HG03108 (cell line): ENCODE measurements around the gene ELMO1.

ENCODE experiments used
- ATAC-seq: cut with Tn5 transposase; IDR thresholded peaks from one replicate; pipeline ENCODE4 v1.9.1; 2021; ENCODE audit warnings: moderate library complexity; ENCODE audit not compliant: unreplicated experiment

ELMO1 gene, protein sequence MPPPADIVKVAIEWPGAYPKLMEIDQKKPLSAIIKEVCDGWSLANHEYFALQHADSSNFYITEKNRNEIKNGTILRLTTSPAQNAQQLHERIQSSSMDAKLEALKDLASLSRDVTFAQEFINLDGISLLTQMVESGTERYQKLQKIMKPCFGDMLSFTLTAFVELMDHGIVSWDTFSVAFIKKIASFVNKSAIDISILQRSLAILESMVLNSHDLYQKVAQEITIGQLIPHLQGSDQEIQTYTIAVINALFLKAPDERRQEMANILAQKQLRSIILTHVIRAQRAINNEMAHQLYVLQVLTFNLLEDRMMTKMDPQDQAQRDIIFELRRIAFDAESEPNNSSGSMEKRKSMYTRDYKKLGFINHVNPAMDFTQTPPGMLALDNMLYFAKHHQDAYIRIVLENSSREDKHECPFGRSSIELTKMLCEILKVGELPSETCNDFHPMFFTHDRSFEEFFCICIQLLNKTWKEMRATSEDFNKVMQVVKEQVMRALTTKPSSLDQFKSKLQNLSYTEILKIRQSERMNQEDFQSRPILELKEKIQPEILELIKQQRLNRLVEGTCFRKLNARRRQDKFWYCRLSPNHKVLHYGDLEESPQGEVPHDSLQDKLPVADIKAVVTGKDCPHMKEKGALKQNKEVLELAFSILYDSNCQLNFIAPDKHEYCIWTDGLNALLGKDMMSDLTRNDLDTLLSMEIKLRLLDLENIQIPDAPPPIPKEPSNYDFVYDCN

DNA sequence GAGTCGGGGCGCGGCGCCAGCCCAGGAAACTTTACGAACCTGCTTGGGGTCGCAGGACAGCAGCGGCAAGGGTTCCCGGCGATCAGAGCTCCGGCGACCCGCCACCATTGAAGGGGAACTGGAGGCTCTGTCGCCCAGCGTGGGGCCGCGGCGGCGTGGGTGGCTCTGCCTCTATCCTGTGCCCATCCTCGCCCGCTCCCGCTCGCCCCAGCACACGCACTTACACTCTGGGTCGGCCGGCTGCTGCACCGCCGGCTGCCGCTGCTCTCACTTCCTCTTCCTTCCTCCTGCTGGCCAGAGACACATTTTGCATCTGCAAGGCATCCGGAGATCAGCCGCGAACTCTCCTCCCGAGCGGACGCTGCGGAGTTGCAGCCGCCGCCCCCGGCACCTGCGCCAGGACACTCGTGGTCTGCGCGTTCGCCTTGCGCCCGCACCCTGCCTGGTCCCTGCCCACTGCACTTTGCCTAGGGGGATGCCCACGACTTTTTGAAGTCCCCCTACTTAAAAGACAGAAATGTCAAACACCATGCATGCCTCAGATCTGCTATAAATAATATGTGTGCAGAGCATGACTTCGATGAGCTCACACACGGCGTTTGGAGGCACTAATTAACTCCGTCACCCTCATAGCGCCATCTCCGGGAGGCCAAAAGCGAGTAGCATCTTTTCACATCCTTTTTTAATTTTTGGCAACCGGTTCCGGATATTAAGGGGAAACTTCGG, at the start of gene ELMO1:
Gene ELMO1, minus strand, starts transcription at position 229 of the 726 bp plus-strand sequence. CDS start 106,174 bp downstream, outside the sequence.
- ATAC-seq = peak; percentile 94

DNA sequence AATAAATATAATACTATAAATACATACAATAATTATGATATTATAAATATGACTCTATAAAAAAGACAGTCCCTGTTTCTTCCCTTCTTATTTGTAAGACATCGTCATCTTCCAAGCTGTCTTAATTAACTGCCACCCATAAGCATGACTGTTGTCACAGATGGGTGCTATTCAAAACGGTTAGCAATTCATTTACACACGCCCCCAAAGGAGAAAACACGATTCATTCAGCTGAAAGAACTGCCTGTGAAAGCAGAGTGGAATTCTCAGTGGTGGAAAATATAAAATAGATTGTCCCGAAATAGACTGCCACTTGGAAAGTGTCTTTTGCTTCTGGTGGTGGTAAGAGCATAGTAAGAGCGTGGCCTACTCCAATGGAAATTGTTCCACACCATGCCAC, 48.9 kb upstream of the ELMO1 start:
- ATAC-seq = no peak

DNA sequence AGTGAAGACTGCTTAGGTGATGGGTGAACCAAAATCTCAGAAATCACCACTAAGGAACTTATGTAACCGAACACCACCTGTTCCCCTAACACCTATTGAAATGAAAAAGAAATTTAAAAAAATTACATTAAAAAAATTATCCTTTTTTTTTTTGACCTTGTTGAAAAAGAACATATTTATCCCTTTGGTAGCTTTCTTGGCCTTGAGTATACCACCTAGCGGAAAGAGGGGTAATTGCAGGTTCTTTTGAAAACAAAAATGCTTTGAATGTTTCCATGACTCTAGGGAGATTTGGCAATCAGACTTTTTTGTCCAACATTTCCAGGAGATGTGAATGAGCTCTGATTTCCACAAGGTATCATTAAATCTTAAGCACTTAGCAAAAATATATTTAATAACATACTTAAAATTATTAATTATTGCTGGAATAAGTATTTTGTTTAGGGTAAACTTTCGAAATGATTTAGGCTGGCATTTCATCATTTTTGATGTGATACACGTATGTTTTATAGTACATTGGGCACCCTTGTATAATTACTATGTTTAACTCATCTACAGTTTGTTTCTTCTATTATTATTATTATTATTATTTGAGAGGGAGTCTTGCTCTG, 47.0 kb upstream of the ELMO1 start:
- no peak for ATAC-seq

DNA sequence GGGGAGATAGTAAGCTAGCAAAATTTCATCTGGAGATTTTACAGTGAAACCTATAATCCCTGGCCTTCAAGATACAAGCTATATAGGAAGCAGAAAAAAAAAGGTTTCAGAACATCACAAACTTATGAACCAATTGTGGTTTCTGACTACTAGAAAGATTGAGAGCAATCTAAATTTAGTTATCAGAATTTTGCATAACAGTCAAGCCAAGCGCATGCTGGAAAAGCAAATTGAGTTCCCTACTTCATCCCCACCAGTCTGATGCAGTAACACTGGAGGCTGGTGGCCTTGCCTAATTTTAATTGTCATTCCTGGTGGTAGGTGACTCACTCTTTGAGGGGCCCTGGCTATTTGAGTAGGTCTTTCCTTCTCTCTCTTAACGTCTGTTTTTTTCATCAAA, 46.3 kb upstream of the ELMO1 start:
- ATAC-seq = no peak

DNA sequence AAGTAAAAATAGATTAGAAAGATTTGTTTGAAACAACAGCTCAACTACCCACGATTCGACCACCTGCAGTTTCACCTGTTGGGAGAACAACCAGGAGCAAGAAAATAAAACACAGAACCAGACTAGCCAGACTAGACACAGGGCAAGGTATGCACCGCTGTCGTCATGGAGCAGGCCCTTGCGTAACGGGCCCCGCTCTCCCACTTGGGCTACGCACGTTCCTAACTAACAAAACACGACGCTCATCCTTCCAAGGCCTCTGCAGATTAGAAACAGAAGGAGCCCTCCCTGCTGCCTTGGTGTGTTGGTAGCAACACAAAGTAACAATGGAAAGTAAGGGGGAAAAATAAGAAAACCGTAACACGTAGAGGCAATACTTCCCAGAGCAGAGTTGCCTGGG, 45.1 kb upstream of the ELMO1 start:
- ATAC-seq = no peak

DNA sequence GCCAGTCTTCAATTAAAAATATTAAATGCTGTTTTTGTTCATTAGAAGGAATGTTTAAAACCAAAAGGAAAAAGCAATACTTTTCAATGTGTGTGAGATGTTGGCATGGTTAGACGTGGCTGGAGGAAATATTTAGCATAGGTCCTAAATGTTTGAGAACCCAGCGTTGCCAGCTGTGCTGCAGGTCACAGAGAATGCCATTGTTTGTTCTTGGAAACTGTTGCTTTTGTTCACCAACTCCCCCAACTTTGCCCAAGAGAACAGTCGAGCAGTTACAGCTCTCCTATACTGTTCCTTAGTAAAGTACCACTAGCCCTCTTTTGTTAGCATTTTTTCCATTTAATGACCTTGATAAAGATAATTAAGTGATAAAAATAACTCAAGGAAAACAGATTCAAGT, 44.5 kb upstream of the ELMO1 start:
- ATAC-seq = no peak

DNA sequence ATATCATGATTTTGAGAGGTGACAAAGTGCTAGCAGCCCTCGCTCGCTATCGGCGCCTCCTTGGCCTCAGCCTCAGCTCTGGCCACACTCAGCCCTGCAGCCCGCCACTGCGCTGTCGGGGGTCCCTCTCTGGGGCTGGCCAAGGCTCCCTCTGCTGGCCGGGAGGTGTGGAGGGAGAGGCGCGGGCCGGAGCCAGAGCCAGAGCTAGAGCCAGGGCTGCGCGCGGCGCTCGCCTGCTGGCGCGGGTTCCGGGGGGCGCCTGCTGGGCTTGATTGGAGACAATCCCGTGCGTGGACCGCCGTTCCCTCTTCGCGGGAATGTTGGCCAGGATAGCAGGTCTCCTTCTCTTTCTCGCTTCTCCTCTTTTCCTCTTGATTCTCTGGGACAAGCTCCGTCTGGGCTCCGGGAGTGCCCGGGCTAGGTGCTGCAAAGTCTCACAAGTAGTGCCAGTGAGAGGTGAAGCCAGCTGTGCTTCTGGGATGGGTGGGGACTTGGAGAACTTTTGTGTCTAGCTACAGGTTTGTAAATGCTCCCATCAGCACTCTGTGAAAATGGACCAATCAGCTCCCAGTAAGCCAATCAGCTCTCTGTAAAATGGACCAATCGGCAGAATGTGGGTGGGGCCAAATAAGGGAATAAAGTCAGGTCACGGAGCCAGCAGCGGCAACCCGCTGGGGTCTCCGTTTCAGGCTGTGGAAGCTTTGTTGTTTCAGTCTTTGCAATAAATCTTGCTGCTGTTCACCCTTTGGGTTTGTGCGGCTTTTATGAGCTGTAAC, 43.4 kb upstream of the ELMO1 start:
- ATAC-seq = no peak

DNA sequence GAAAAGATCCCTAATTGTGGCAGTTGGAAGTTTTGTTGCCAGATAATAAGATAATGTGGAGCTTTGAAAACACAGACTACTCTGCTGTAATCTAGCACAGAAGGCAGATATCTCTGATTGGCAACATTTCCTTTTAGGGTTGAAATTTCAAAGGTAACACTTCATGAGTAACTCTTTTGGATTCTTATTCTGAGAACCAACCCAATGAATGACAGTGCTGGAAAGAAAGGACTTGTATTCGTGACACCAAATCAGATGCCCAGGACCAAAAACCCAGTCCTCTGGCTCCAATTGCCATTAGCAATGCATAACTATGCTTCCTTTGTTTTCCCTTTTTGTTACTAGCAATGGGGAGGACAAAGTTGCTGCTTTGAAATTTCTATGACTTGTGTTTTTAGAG, 41.0 kb upstream of the ELMO1 start:
- no peak for ATAC-seq

DNA sequence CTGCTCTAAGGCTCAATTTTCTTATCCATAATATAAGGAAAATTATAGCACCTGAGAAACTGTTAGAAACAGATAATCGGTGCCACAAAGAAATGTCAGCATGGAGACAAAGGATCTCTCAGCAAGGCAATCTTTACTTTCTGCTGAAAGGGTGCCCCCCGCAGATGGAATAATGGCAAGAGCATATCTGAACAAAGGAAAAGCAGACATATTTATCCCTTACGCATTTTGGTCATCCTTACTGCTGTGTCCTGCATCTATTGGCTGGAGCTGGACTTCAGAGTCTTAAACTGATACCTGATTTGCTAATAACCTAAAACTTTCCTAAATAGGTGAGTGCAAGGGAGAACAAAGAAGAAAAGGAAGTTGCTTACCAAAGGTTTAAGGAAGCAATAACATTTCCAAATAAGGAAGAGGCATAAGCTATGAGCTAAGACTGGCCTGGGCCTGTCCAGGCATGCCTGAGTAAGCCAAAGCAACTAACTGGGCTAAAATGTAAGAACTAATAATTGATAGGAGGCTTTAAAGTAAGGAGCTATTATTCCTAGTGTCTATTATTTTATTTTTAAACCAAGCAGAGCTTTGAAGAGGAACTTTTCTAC, 39.6 kb upstream of the ELMO1 start:
- ATAC-seq = no peak

DNA sequence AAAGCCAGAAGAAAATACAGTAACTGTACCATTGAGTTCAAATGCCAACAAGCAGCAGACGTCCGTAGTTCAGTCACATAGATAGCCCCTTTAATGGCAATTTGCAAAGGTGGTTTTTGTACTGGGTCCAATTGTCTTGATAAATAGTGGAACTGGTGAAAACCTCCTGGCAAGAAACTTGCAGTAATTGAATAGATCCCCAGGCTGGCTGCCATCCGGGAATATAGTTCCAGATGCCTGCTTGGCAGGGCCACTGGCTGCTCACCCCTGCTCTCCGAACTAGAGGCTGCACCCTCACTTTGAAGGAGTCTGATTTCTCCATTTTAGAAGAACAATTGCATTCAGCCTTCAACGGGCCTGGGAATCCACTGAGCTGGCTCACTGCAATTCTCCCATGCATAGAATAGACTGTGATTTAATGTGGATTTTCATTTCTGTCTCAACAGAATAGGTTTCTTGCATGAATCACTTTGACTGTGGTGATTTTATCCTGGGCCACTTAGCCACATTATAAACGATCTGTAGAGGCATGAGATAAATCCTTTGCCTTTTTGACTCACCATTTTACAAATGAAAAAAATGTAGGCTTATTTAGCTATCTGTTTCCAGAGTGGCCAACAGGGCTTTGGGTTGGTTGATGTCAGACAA, 35.9 kb upstream of the ELMO1 start:
- no peak for ATAC-seq

DNA sequence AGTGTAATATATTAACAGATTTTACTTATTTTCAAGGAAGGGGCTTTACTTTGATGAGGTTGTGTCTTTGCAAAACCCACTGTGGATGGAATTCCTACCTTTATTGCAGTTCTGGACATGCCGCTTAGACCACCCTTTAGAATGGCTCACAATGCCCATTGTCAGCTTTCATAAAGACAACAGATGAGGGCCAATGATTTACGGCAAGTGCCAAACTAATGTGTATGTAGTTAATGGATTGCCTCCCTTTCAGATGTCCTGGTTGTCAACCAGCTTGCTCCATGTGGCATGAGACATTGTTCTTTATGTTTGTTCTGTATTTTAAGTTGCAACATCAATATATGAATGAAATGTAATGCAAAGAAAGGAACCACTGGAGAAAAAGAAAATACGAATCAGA, 35.0 kb upstream of the ELMO1 start:
- ATAC-seq = no peak

DNA sequence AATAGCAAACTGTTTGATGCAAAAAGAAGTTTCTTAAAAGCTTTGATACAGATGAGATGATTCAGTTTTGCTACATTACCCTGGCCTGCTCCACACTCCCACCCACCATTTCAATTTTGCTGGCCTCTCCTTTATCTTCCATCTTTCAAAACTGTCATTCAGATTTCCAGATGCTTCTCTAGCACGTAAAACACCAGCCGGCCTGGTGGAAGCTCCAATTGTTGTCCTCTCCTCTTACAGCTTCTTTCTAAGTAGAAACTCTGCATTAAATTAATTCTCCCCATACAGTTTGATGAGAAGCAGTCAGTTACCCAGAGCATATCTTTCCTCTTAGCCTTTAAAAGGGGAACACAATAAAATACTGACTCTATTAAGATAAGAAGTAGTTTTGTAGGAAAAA, 34.3 kb upstream of the ELMO1 start:
- no peak for ATAC-seq

DNA sequence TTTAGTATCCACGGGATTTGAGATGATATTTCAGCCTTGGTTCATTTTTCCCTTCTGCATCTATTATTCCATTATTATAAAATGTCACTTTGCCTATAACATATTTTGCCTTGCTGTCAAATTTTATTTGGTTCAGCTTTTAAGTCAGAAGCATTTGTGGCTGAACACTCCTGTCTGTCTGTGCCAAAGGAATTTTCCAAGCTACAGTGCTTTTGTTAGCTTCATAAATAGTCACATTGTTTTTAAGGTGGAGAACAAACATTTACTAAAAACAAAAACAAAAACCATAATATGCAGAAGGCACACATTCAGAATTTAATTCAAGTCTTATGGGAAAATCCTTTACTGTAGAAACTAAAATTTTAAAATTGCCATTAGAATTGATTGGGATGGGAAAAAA, 33.8 kb upstream of the ELMO1 start:
- no peak for ATAC-seq

DNA sequence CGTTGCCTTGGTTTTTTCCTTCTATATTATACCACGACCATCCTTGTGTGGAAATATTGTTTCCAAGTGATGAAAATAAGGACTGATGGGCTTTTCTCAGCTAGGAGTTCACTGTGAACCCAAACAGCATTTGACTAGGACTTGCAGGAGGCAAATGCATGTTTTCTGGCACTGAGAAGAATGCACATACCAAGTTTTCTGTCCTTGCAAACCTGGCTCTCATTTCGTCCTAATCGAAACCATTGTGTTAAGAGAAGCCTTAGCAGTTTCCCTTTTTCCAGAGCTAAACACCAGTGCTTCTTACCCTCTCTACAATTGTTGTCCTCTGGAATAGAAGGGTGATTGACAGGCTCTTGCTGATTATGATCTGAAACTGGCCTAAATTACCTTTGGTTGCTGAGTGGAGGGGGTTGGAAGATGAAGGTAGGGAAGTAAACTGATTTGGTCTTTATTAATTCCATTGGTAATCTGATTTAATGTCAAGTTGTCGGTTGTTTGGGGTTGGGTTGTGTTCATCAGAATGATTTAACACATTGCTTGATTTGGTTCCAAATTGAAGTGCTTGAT, 33.1 kb upstream of the ELMO1 start:
- ATAC-seq = no peak

DNA sequence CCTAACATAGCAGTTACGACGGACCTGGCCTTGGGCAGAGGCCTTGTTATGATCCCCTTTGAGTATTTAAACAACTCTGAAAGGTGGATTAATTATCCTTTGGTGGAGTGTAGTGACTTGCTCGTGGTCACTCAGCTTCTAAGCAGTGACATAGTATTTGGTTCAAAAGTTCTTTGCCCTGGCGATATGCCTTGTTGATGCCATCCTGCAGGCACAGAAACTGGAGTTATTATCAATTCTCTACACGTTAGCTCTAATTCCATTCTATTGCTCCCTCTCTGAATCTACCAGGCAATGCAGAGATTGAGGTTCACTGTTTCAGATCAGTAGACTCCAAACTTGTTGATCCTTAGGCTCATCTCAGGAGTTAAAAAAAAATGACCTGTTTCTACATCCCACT, 32.5 kb upstream of the ELMO1 start:
- no peak for ATAC-seq

DNA sequence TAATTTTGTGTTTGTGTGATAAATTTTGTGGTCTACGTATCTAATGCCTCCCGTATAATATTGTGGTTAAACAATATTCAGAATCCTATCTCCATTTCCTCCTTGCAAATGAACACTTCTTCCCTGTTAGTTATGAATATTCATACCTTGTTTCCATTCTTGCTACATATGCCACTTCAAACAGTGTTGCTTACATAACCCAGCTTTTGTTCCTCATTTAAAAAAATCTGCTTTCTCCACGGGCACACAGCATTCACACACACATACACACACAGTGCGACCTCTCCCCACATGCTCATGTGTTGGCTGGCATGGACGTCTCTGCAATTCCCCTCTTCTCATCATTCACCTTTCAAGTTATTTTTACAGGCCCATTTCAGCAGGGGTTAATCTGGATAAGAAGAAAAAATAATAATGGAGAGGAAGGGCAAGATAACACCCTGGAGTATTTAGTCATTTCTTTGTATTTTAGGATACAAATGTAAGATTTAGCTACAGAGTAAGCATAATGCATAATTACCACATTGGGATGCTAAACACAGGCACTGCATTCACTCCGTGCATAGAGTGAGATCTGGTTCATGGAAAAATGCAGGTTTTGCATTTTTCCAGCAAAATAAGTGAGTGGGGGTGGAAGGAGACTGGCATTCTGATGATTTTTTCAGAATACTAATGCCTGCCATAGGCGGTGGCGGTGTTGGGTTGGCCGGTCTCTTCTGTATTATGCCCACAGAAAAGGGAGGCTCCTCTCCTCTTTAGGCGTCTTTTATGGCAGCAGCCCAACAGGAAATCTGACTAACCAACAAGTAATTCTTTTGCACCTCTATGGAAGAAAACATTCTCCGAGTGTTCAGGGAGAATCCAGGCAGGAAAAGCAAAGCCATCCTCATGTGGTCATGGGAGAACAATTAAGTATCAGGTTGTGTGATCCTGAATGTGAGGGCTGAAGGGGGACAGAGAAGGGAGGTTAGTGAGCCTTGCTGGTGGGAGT, 31.7 kb upstream of the ELMO1 start:
- ATAC-seq = no peak

DNA sequence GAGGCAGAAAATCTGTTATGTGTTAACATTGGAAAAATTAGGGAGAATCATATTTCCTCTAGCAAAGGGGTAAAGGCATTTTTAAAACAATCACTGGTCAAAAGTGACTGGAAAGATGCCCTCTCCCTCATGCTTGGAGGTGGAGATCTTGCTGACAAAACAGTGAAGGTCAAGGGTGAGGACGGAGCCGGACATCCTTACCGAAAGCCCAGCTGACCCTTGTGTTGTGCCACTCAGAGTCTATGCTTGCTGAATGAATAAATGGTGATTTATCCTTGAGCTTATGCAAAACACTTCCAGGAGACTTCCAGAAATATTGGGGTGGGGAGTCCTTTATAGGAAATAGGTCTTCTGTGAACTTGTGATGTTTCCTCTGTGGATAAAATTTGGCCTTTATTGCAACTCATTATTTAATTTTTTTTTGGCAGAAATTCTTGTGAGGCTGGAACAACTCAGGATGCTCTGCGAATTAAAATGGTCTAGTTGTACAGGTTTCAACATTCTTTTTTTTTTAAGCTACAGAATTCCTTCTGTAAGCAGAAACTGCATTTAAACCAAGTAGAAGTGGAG, 28.3 kb upstream of the ELMO1 start:
- no peak for ATAC-seq

DNA sequence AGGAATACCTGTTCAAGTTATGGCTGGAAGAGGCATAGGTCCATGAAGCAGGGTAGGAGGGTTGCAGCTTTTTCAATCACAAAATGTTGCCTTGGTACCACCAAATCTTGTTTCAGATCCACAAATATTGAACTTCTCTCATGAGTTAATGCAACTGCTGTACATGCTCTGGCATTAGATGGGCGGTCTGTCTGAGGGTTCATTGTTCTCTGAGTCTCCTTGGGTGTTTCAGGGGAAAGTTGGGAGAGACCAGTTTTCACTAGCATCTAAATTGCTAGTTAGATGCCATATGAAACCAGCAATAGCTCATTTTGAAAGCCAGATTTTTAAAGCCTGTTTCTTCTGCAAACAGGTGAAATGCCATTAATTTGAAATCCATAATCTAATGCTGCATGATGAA, 27.8 kb upstream of the ELMO1 start:
- no peak for ATAC-seq
